Activated effector memory CD4-positive, alpha-beta T cell treated with Interleukin-2 at 50 U/mL for 16 hours (primary cell): ENCODE data around the gene TMEM147.
"Not testable (repeated sequence)": the region's sequence is repeated elsewhere in the genome, so short reads cannot be mapped to it uniquely, and the experiment has no call there.

ENCODE experiments used
- DNase-seq: peaks from one replicate; pipeline ENCODE4 v3.0.0-alpha.2; 2020

The TMEM147 gene

DNA sequence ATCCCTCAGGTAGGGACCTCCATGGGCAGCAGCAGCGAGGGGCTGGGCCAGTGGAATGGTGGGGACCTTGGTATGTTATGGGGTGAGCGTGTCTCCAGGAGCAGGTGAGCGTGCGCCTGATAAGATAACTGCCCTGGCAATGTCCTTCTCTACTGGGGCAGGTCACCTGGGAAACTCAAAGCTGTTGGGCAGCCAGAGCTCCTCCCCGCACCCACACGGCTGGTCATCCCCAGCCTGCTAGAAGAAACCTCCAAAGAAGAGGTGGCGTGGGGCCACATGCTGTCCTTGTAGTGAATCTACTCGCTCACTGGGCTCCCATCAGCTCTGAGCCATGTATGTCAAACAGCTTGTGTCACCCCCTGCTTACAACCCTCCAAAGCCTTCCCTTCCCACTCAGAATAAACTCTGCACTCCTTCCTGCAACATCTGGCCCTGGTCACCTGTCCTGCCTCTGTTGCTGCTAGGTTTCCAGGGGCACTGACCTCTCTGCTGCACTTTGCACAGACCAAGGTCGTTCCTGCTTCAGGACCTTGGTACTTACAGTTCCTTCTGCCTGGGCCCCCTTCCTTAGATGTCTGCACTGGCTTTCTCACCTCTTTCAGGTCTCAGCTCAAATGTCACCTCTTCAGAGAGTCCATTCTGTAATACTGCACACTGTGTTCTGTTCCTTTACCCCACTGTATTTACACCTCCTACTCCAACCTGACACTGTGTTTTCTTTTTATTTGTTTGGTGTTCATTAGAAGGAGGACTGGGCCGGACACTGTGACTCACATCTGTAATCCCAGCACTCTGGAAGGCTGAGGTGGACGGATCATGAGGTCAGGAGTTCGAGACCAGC, 19.8 kb downstream of the TMEM147 start:
- DNase-seq, result no peak

DNA sequence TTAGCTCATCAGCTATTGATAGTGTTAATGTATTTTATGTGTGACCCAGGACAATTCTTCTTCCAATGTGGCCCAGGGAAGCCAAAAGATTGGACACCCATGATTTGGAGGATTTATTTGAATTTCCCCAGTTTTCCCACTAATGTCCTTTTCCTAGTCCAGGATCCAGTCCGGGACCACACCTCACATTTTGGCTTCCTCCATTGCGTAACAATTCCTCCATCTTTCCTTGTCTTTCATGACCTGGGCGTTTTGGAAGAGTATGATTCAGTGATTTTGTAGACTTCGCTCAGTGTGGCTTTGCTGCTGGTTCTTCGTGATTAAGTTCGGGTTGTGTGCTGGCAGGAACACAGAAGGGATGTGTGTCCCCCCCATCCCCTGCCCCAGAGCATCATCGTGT, 21.3 kb downstream of the TMEM147 start:
- no peak for DNase-seq

DNA sequence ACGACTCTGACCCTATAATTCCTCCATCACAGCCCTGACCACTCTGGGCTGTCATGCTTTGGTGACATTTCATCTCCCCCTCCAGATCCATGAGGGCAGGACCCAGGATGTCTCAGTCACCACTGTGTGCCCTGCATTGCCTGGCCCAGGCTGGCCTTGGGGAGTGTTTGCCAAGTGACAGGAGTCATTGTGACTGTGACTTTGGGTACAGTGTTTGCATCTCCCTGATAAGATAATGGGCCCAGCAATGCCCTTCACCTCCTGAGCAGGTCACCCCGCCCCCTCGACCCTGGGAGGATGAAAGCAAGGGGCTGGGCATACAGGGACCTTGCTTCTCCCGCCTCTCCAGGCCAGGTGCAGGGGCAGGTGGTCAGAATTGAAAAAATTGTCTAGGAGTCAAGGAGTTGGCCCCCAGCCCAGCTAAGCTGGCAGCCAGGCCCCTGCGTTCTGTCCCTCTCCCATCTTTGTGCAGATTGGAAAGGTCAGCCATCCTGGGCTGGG, 23.9 kb downstream of the TMEM147 start:
- DNase-seq, result no peak

- DNase-seq, result no peak
Measured at GRCh38 chr19:35571406-35571965, 26.1 kb downstream of the TMEM147 start.

- no peak for DNase-seq
Measured at GRCh38 chr19:35577918-35578317, 32.5 kb downstream of the TMEM147 start.

DNA sequence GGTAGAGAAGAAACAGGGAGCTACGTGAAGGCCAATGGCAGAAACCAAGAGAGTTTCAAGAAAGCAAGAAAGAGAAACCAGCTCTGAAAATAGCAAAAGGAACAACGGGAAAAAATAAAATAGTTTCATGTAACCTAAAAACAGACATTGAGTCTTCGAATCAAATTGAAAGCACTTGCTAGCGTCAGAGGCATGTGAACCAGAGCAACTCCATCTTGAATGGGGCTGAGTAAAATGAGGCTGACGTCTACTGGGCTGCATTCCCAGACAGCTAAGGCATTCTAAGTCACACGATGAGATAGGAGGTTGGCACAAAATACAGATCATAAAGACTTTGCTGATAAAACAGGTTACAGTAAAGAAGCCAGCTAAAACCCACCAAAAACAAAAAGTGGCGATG, 33.3 kb downstream of the TMEM147 start:
- DNase-seq, result no peak

DNA sequence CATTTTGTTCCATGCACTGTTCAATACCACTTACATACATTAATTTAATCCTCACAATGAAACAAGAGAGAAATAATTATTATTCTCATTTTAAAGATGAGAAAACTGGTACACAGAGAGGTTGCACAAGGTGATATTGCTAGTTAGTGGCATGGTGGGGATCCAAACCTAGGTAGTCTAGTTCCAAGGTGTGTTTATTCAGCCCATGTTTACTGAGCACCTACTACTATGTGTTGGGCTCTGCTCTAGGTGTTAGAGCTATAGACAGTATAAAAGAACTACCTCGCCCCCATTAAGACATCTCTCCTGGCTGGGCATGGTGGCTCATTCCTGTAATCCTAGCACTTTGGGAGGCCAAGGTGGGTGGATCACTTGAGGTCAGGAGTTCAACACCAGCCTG, 37.3 kb downstream of the TMEM147 start:
- DNase-seq, result no peak

GRCh38 chr19:35585848-35586247, 40.4 kb downstream of the TMEM147 start, which contains the start of gene PMIS2:
Gene PMIS2, plus strand, starts transcription at chr19:35586173. Its CDS starts 87 bp downstream, at chr19:35586260.
- DNase-seq, result no peak

- DNase-seq, result no peak
Measured at GRCh38 chr19:35587321-35587720, 41.9 kb downstream of the TMEM147 start.

- no peak for DNase-seq
Measured at GRCh38 chr19:35590875-35591274, 45.4 kb downstream of the TMEM147 start.

DNA sequence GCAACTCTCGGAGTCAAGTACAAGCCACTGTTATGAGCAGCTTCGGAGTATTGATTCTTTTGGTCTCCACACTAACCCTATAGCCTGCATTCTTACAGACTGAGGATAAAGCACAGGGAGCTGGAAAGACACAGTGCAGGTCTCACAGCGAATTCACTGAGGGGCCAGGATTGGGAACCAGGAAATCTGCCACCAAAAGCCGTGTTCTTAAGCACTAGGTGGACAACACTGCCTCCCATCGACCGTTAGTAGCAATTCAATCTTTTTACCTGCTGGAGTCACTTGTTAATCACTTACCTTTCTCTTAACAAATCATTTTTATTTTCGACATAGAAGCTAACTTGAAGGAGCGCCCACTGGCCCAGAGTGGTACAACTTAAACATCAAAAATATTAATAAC, 46.8 kb downstream of the TMEM147 start:
- DNase-seq, result no peak

- not testable (repeated sequence) for DNase-seq
Measured at GRCh38 chr19:35595026-35595425, 49.6 kb downstream of the TMEM147 start.

- DNase-seq, result no peak
Measured at GRCh38 chr19:35595928-35596327, 50.5 kb downstream of the TMEM147 start.

GRCh38 chr19:35596366-35596999, 51.1 kb downstream of the TMEM147 start:
- no peak for DNase-seq
